Tongue (tissue), 2 donors: ENCODE measurements around the gene EN1. TPM values are rescaled to one million over a fixed set of nuclear protein-coding genes. Genes with fewer than 3 reads are reported as not detected.

ENCODE experiments used
- DNase-seq: peaks from one replicate; pipeline ENCODE4 v3.0.0-alpha.2; 2015
- total RNA-seq: library from RNA; depleted of rRNA; stranded (reverse); fragments of >200 nt; gene quantifications from one replicate; pipeline ENCODE4 v1.2.3, GENCODE V29; 2014

EN1 gene
- total RNA-seq, 1 donor from 2014 or later = 0.41 TPM

DNA sequence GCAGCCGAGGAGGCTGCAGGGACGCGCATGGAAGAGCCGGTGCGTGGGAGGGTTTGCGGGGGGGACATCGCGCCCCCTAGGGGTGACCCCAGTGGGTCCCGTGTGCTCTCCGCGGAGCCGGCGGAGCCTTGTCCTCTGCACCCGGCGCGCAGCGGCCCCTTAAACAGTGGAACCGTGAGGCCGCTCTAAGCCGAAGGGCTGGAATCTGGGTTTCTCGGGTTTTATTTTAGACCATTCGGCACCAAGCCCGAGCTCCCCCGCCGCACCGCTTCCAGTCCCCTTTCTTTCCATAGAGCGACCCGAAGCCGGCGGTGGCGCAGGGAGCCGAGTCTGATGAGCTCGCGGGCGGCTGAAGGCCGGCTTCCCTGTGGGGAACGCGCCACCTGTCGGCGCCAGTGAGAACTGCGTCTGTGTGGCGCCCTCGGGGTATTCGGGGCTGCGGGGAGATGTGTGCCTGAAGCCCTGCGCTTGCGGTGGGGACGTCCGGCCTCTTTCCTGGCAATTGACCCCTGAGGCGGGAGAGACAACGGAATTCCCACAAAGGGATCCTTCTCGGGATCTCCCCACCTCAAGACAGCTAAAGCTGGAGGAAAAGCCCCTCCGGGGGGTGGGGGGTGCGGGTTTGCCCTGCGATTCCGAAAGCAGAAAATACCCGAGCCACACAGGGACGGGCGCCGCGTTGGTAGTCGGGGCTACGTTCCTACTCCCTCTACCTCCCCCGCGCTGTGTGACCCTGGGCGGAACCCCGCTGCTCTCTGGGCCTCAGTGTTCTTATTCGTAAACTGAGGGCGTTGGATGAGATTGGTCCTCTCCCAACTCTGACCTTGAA lies 8.2 kb upstream of the EN1 start:
- peak; percentile 92 for DNase-seq

DNA sequence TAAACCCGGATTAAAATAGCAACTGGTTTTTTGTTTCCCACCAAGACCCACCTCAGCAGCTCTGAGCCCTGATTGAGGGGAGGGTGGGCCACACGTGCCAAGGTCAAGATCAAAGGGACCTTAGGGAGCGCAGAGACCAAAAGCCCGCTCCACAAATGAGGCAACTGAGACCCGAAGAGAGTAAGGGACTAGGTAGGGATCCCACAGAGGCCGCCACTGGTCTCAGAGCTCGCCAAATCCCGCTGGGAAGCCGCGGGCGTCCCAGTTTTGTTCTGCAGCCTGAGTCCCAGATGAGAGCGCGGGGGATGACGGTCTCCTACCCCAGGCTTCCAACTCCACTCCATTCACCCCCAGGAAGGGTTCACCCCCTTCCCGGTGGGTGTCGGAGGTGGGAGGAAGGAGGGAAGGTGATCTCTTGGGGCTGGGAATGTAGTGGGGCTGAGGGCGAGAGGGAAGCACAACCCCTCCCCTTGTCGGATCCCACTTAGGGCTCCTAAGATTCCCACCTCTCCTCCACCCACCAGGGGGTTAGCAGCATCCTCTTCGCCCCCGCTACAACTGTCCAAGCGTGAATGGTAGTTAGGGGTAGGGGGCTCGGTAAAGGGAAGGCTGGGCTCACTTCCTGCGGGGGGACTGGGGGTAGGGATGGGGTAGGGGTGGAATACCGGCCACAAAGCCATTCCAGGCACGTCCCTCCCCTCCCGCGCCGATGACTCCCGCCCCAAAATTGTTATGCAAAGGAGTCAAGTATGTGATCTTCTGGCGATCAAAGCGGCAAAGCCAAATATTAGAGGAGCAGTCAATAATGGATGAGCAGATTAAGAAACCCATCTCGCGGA lies 7.3 kb upstream of the EN1 start:
- DNase-seq = no peak

DNA sequence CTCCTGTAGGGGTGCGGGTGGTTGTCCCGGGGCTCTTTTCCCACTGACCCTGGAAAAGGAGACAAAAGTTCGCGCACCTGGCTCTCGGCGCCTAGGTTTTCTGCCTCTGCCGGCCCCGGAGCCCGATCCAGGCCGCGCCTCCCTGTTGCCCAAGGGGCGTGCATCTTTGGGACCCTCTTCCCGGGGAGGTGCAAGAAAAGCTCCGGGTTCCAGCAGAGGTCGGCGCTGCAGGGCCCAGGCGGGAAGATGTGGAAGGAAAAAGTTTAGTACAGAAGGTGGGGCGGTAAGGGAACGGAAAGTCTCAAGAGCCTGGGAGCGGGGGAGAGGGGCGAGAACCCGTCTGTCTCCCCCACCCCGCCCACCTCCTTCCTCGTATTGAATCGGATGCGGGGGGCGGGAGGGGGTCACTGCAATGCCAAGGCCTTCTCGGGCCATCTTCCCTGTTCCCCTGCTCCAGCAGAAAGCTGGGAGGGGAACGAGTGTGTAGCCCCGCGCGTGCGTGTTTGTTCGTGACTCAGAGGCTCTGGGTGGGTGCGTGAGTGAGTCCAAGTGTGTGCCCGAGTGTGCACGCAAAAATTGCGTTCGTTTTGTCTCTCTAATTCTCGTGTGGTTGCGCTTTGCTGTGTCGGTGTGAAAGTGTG lies 6.3 kb upstream of the EN1 start:
- DNase-seq = no peak

DNA sequence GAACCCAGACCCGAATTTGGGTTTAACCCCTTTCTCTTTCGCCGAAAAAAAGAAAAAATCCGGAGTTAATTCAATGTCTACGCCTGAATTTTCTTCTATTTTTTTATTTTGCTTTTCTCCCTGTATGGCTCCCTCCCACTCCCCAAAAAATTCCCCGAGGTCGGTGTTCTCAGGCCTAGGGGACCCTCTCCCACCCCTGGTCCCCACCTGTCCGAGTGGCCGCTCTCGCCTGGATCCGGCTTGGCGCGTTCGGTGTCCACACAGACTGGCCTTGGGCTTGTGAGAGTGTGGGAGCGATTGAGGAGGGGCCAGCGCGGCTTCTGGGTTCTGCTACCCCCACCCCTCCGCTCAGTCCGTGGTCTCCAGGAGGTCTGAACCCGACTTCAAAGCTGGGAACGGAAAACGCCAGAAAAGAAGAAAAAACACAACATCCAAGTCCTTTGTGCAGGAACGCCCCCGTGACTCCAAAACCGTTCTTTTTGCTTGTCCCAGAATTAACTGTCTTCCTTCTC lies 5.7 kb upstream of the EN1 start:
- DNase-seq = no peak

DNA sequence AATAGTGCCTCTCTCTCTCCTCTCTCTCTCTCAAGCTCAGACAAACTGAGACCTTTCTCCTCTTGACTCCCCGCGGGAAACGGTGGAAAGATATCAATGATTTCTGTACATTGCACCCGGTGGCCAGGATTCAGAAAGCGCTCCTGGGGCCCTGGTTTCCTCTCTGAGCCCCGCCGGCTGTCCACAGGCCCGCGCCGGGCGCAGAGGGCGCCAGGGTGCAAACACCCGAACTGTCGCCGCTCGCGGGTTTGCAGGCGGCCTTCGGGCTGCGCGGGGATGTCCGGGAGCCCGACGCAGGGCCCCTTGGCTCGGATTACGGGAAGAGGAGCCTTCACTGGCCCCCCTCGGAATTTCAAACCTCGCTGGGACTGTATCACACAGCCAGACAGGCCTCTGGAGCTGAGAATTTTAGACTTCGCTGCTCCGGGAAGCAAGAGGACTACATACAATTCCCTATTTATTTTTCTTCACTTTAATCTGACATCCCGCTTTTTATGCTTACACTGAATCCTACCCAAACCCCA lies 5.2 kb upstream of the EN1 start:
- DNase-seq = no peak

DNA sequence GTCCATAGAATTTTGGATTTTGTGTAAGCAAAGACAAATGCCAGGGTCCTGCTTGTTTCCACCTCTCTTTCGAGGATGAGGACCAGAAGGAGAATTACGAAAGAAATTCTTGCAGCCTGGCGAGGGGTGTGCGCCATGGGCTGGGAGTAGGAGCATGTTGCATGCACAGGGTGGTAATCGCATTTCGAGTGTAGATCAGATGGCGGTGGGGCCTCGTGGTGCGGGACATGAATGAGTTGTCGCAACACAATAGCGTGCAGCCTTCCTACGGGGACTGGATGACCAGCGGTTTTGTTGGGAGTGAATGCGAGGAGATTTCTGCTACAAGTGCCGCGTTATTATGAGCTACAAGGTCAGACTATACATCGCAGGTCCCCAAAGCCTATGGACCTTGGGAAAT lies 4.2 kb upstream of the EN1 start:
- no peak for DNase-seq

DNA sequence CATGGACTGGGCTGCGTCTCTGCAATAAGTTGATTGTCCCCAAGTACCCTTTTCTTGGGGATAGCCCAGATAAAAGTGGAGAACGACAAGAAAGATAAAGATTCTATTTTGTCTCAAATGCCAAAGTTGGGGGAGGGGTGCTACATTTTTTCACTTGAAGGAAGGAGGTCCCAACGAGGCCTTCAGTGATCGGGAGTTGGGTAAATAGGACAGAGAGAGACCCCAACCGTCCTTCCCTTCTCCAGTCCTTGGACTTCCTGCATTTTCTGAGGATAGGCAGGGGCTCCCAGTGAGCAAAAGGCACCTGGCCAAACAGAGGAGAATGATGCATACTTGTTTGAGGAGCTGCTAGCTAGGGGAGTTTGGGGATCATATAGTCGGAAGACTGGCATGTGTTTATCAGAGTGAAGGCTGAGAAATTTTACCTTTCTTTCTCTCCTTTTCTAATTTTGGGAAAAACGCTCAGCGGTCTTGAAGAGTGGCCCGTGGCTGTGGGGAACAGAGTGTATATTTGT lies 3.5 kb upstream of the EN1 start:
- no peak for DNase-seq

DNA sequence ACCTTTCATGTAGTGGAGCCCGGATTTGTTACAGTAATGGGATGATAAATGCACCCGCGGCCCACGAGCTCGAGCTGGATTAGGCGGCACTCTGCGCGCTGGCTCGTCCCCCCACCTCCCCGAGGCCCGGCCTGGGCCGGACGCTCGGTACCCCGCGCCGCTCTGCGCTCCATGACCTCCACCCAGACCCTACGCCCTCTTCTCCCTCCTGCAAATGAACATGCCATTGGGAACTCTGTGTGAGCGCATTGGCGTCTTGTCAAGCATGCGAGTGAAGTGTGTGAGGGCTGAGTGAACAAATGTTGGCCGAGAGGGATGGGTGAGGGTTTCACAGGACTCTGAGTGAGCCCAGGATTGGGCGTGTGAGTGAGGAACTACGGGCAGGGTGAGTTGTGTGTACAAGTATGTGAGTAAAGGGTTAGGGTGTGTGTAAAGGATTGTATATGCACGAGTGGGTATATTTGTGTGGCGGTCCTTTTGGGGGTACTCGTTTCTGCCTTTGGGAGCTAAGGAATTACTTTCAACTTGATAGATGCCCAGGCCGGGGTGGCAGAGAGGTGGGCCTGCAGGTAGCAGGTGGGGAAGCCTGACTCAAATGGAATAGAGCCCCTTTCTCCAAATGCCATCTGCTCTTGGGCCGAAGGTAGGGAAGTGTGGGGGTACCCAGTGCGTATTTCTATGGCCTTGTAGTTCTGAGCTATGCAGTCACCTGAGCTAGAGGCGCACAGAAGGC lies 2.9 kb upstream of the EN1 start:
- DNase-seq = no peak

DNA sequence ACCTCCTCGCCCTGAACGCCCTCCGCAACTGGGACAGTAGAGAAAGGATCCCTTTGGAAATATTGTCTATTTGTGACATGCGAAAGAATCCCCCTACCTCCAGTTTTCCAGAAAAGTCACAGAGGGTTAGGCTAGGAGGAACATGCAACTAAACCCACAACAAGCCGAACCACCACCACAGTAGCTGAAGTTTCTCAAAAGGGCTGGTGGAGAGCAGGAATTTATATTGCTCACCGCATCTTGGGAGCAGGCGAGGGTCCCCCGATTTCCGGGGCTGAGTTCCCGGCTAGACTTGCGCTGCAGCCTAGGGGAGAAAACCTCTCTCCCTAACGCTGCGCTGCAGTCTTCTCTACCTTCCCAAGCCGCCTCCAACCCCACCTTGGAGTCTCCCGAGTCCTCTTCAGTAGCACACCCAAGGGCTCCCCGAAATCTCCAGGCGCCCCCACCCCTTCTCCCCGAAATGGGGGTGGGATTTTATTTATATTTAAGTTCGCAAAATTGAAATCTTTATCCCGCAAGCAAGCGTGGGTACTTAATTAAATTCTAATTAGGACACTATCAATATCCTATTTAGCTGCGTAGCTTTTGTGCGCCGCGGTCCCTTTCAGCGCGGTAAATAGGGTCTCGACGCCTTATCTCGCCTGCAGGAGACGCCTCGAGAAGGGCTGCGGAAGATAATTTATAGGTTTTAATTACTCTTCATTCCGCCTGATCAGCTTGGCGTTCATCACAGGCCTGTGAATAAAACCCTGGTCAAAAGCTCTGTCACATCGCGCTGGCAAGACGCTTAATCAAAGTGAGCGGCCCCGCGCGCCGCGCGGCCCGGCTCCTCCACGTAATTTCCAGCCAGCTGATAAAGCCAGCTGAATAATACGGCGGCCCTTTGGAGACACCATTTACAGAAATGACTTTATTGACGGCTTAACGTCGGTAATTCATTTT lies 2.0 kb upstream of the EN1 start:
- DNase-seq = no peak

DNA sequence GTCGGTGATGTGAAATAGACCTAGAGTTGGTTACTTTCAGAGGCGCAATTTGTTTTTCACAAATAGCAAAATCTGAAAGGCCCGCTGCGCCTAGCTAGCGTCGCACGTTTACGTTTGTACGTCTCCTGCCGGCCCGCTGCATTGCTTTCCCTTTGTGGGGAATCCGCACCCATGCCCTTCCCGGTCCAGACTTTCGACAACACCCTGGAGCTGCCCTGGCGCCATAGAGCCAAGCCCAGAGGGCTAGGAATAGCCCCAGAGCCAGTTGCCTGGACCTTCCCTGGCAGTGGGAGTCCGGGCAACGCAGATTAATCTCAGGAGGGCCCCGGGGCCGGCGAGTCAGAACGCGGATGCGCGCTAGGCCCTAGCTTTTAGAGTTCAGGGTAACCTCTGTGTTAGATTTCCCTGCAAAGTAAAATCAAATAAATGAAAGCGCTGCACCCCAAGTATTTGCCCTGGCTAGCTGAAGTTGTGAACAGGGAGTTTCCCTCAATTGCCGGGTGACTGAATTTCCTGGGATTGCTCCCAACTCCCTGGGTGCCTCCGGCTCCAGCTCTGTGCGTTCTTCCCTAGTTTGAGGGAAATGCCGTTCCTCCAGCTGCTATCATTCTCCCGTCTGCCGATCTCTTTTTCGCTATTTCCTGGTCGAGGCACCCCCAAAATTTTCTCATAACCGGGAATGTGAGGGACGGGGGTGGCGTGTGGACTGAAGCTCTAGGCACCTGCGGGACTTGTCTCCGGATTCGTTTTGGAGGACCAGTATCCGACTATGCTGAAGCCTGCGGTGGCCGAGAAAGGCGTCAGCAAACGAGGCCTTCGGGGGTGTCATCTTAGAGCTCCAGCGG lies 1.2 kb upstream of the EN1 start:
- DNase-seq = no peak

DNA sequence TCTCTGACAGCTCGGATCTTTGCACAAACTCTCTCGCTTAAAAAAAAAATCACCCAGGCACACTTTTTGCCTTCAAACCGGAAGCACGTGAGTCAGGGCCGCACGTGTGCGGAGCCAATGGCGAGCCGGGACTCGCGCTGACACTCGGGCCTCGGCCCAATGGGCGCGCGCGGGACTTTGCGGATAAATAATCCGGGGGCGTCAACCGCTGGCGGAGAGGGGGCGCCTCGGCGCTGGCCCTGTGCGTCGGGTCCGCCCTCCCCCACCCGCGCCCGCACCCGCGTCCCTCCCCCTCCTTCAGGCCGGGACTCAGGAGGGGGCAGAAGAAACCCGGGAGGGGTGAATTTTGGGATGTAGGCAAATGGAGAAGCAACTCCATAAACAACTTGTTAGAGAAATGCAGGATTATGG lies 319 bp upstream of the EN1 start:
- peak; percentile 74 for DNase-seq

DNA sequence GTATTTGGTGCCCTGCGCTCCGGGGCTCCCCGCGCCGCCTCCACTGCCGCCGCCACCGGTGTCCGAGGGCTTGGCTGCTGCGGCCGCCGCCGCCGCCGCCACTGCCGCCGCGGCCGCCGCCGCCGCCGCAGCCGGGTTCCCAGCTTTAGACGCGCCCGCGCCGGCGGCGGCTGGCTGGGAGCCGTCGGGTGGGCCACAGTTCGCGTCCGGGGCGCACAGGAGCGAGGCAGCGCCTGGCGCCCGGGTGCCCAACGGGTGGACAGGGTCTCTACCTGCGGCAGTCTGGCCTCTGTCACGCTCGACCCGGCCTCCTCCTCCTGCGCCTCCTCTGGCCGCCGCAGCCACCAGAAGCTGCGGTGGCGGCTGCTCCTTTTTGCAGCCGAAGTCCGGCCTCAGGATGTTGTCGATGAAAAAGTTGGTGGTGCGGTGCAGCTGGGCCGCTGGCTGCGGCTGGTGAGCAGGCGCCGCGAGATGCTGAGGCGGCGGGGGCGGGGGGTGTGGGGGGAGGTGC lies 951 bp downstream of the EN1 start:
- DNase-seq = no peak

DNA sequence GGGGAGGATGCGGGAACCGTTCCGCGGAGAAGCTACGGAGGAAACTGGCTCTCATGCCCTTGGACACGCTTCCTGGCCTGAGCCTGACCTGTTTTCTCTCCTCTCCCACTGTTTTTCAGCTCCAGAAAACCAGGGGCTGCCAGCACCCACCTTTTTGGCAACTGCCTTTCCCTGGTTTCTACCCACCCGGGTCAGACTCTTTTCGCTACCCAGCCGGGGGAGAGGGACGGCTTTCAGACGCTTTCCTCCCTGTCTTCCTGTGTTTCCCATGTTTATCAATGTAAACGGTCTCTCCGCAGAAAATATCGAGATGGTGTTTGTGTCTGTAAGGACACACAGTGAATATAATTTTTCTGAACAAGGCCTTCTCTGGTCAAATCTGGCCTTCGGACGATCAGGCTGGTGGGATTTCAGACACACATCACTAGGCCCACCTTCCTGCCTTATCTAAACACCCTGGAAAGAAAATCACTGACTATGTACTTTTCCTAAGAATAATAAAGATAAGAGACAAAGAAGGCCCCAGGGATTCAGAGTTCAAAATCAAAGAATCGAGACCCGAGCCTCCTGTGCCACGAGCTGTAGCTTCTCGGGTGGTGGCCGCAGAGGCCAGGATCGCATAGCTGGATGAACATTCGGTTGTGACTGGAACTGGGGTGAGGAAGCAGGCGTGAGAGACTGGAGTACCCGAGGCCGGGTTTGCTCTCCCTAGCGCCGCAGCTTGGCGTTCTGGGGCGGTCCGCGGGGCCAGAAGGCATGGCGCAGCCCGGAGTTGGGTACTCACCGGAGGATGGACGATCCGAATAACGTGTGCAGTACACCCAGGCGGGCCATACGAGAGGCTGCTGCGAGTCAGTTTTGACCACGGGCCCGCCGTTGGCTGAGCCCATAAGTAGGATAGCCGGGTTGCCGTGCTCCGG lies 1.7 kb downstream of the EN1 start:
- no peak for DNase-seq

DNA sequence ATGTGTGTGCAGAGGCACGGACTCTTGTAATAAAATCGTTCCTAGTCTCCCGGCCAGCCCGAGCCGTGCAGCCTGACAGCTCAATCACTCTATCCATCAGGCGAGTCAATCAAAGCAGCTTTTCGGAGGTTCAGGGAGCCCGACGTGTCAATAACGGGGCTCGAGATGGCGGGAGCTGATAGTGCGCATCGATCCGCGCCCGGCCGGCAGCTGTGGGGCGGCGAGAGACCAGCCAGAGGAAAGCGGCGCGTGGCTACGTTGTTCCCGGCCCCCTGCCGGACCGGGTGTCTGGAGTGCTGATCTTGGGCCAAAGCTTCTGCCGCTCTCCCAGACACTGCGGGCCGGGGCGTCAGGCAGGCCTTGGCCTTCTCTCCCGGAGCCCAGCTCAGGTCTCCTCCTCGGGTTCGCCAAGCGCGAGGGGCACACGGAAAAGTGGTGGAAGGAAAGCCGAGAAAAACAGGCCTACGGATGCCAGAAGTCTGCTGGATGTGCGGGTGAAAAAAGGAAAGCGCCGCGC lies 2.4 kb downstream of the EN1 start:
- DNase-seq = no peak

DNA sequence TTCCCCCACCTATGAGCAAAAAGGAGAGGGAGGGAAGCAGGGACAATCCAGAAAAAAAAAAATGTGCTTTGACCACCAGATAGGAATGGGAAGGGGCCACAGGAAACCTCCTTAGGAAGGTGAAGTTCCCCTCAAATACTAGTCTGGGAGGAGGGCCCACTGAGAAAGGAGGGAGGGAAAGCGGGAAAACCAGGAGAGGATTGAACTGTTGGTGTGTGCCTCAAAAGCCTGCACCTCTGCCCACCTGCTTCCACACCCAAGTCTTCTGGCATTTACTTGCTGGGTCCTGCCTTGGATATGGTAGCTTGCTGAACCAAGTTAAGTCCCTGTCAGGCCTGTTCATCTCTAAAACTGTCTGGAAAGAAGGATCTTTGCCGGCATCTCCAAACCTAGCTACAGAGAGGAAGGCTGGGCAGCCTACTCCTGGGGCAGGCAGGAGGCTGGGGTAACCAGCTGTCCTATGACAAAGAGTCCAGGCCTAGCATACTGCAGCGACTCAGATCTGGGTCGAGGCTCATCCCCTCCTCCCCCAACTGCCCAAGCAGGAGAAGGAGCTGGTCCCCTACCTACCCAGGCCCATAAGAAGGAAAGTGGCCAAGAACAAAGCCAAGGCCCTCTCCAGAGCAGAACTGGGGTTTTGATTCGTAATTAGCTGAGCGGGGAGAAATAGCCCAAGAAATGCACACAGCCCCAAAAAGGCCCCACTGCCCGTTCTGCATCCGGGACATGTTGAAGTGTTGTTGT lies 3.0 kb downstream of the EN1 start:
- no peak for DNase-seq

DNA sequence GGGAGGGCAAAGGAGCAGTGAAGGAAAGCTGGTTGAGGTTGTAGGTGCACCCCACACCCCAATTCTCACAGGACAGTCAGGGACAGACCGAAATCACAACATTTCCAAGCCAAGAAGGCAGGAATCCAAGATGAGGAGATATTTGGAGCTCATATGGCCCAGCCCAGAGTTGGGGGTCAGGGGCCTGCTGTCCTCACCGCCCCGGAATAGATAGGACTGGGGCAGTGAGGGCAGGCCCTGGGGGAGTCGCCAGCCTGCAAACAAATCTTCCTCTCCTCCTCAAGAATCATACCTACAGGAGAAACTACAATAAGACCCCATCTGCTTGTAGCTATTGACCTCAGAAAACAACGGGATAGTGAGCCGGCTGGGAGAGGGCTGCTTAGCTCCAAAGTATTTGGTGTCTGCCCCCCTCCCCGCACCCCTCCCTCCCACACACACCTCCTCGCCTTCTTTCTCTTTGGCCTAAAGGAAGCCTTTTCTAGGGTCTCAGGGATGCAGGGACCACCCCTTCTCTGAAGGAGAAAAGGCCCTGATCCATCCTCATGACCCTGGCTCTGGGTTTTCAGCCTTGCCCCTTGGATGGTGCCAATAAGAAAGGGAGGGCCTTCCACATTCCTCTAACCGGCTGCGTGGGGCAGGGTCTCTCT lies 3.8 kb downstream of the EN1 start:
- DNase-seq = no peak
